ENCODE data around the gene TMA7.

The TMA7 gene

GRCh38 chr3:48433472-48434118 lies 6.5 kb upstream of the TMA7 start:
- DNase-seq (ENCODE audit: insufficient read length) (no peak), FAIRE-seq (no peak)
- no peak for TF ChIP-seq POLR2A (IDR thresholded peaks at IDR 0.05; ENCODE audit: low read depth, low read length)
- TF ChIP-seq TAF1 (IDR thresholded peaks at IDR 0.05; ENCODE audit: borderline replicate concordance, low read depth, low read length) = no peak
- no peak for TF ChIP-seq POLR2AphosphoS5 (IDR thresholded peaks at IDR 0.05; ENCODE audit: low read depth, low read length)

GRCh38 chr3:48434591-48435222 lies 5.3 kb upstream of the TMA7 start:
- no peak for TF ChIP-seq TAF1 (IDR thresholded peaks at IDR 0.05; ENCODE audit: borderline replicate concordance, low read depth, low read length)
- TF ChIP-seq POLR2A (IDR thresholded peaks at IDR 0.05; ENCODE audit: low read depth, low read length) = no peak
- TF ChIP-seq POLR2AphosphoS5 (IDR thresholded peaks at IDR 0.05; ENCODE audit: low read depth, low read length) = no peak
- no peak for FAIRE-seq
- no peak for DNase-seq (ENCODE audit: insufficient read length)

GRCh38 chr3:48435223-48435595 lies 4.8 kb upstream of the TMA7 start:
- TF ChIP-seq TAF1 (IDR thresholded peaks at IDR 0.05; ENCODE audit: borderline replicate concordance, low read depth, low read length) = no peak
- TF ChIP-seq POLR2AphosphoS5 (IDR thresholded peaks at IDR 0.05; ENCODE audit: low read depth, low read length) = no peak
- TF ChIP-seq POLR2A (IDR thresholded peaks at IDR 0.05; ENCODE audit: low read depth, low read length) = no peak
- FAIRE-seq (no peak), DNase-seq (ENCODE audit: insufficient read length) (no peak)

- no peak for TF ChIP-seq POLR2AphosphoS5 (IDR thresholded peaks at IDR 0.05; ENCODE audit: low read depth, low read length)
- no peak for TF ChIP-seq TAF1 (IDR thresholded peaks at IDR 0.05; ENCODE audit: borderline replicate concordance, low read depth, low read length)
- TF ChIP-seq POLR2A (IDR thresholded peaks at IDR 0.05; ENCODE audit: low read depth, low read length) = no peak
- FAIRE-seq (peak; percentile 88), DNase-seq (ENCODE audit: insufficient read length) (peak; percentile 72)
These were observed 4.1 kb upstream of the TMA7 start for GRCh38 chr3:48435774-48436476.

GRCh38 chr3:48436477-48436787 lies 3.6 kb upstream of the TMA7 start:
- no peak for FAIRE-seq
- DNase-seq (ENCODE audit: insufficient read length) = no peak
- TF ChIP-seq POLR2A (IDR thresholded peaks at IDR 0.05; ENCODE audit: low read depth, low read length) (no peak), TAF1 (IDR thresholded peaks at IDR 0.05; ENCODE audit: borderline replicate concordance, low read depth, low read length) (no peak), POLR2AphosphoS5 (IDR thresholded peaks at IDR 0.05; ENCODE audit: low read depth, low read length) (no peak)

- no peak for FAIRE-seq
- no peak for DNase-seq (ENCODE audit: insufficient read length)
- no peak for TF ChIP-seq POLR2AphosphoS5 (IDR thresholded peaks at IDR 0.05; ENCODE audit: low read depth, low read length)
- TF ChIP-seq TAF1 (IDR thresholded peaks at IDR 0.05; ENCODE audit: borderline replicate concordance, low read depth, low read length) = no peak
- no peak for TF ChIP-seq POLR2A (IDR thresholded peaks at IDR 0.05; ENCODE audit: low read depth, low read length)
These were observed 3.2 kb upstream of the TMA7 start for GRCh38 chr3:48436855-48437254.

GRCh38 chr3:48437812-48438211 lies 2.2 kb upstream of the TMA7 start:
- FAIRE-seq = no peak
- TF ChIP-seq TAF1 (IDR thresholded peaks at IDR 0.05; ENCODE audit: borderline replicate concordance, low read depth, low read length) (no peak), POLR2AphosphoS5 (IDR thresholded peaks at IDR 0.05; ENCODE audit: low read depth, low read length) (no peak), POLR2A (IDR thresholded peaks at IDR 0.05; ENCODE audit: low read depth, low read length) (no peak)

GRCh38 chr3:48440590-48440958 lies 517 bp downstream of the TMA7 start:
- FAIRE-seq (no peak), DNase-seq (ENCODE audit: insufficient read length) (no peak)
- TF ChIP-seq POLR2AphosphoS5 (IDR thresholded peaks at IDR 0.05; ENCODE audit: low read depth, low read length) (no peak), TAF1 (IDR thresholded peaks at IDR 0.05; ENCODE audit: borderline replicate concordance, low read depth, low read length) (no peak), POLR2A (IDR thresholded peaks at IDR 0.05; ENCODE audit: low read depth, low read length) (no peak)

More at GRCh38 chr3:48437812-48438211, 2.2 kb upstream of the TMA7 start:
- DNase-seq (ENCODE audit: insufficient read length) = no peak

GRCh38 chr3:48441940-48442339 lies 1.9 kb downstream of the TMA7 start:
- TF ChIP-seq POLR2A (IDR thresholded peaks at IDR 0.05; ENCODE audit: low read depth, low read length) = no peak
- no peak for TF ChIP-seq TAF1 (IDR thresholded peaks at IDR 0.05; ENCODE audit: borderline replicate concordance, low read depth, low read length)
- TF ChIP-seq POLR2AphosphoS5 (IDR thresholded peaks at IDR 0.05; ENCODE audit: low read depth, low read length) = no peak
- FAIRE-seq = no peak

GRCh38 chr3:48445277-48445882 lies 5.3 kb downstream of the TMA7 start:
- no peak for DNase-seq (ENCODE audit: insufficient read length)
- TF ChIP-seq POLR2AphosphoS5 (IDR thresholded peaks at IDR 0.05; ENCODE audit: low read depth, low read length) (0 out of 2 replicates have a peak, but pooled peaks have one; percentile 23), POLR2A (IDR thresholded peaks at IDR 0.05; ENCODE audit: low read depth, low read length) (no peak), TAF1 (IDR thresholded peaks at IDR 0.05; ENCODE audit: borderline replicate concordance, low read depth, low read length) (no peak)
- FAIRE-seq = no peak

More at GRCh38 chr3:48441940-48442339, 1.9 kb downstream of the TMA7 start:
- DNase-seq (ENCODE audit: insufficient read length) = no peak

- DNase-seq (ENCODE audit: insufficient read length) (no peak), FAIRE-seq (no peak)
- TF ChIP-seq POLR2AphosphoS5 (IDR thresholded peaks at IDR 0.05; ENCODE audit: low read depth, low read length) (no peak), TAF1 (IDR thresholded peaks at IDR 0.05; ENCODE audit: borderline replicate concordance, low read depth, low read length) (no peak), POLR2A (IDR thresholded peaks at IDR 0.05; ENCODE audit: low read depth, low read length) (no peak)
These were observed 6.0 kb downstream of the TMA7 start for GRCh38 chr3:48446043-48446424.

All from GM12892 (cell line).